ENCODE measurements around the gene ZDHHC11B.
"Not testable (repeated sequence)": the region's sequence is repeated elsewhere in the genome, so short reads cannot be mapped to it uniquely, and the experiment has no call there.

The ZDHHC11B gene

DNA sequence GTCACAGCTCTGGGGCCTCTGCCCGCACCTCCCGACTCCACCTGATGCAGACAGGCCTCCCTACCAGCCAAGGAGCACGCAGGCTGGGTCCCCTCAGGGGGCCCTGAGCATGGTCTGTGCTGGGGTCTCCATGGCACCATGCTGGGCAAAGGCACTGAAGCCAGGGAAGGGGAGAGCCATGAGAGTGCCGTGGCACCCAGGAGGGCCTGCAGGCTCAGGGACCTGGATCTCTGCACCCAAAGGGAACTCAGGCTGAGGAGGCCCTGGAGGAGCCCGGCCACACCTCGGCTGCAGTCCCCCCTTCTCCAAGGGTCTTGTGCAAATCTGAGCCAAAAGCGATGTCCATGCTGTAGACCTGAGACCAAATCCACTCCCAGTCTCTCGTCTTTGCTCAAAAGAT, 32.5 kb downstream of the ZDHHC11B start:
- not testable (repeated sequence) for DNase-seq

DNA sequence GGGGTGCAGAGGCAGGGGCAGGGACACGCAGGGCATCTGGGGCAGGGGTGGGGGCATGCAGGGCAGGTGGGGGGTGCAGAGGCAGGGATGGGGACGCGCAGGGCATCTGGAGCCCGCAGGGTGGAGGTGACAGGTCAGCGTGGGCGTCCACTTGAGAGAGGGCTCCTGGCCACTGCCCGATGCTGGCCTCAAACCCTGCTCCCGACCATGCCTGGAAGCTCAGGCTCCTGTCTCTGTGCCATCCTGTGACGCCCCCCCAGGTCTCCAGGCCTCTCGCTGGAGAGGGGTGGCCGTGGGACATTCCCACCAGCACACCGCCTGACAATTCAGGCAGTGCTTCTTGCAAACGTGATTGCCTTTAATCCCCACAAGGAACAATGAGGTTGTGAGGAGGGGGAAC, 33.0 kb downstream of the ZDHHC11B start:
- DNase-seq, result no peak

DNA sequence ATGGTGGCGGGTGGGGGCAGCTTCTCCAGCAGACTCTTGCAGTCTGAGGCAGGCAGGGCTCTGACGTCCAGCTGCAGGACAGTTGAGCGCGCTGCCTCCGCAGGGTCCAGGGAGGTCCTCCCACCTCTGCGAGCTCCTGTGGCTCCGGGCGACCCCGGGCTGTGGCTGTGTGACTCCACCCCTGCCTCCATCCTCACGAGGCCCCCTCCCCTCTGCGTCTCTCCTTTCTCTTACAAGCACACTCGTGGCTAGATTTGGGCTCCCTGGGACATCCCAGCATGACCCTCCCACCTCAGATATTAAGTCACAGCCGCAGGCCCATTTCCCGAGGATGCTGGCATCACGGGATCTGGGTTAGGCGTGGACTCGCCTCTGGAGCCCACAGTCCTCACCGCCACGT, 34.3 kb downstream of the ZDHHC11B start:
- not testable (repeated sequence) for DNase-seq

DNA sequence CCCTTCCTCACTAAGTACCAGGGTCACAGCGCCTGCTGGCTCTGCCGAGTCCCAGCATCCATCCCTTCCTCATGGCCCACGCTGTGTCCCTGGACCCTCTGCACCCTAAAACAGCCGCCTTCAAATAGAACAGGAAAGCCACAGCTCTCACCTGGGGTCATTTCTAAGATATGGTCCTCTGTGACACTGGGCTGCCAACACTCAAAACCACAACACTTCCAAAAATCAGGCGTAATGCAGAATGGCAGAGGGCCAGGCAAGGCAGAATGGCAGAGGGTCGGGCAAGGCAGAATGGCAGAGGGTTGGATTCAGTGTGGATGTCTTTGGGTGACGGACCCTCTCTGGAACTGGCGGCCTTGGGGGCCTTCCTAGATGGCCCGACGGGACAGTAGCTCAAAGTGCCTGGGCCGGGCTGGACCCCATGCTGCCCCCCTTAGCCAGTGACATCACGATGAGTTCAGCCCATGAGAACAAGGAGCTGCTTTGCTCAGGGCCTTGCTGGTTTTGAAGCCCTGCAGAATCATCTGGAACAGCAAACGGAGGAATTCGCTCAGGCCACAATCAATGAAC, 35.3 kb downstream of the ZDHHC11B start:
- no peak for DNase-seq

DNA sequence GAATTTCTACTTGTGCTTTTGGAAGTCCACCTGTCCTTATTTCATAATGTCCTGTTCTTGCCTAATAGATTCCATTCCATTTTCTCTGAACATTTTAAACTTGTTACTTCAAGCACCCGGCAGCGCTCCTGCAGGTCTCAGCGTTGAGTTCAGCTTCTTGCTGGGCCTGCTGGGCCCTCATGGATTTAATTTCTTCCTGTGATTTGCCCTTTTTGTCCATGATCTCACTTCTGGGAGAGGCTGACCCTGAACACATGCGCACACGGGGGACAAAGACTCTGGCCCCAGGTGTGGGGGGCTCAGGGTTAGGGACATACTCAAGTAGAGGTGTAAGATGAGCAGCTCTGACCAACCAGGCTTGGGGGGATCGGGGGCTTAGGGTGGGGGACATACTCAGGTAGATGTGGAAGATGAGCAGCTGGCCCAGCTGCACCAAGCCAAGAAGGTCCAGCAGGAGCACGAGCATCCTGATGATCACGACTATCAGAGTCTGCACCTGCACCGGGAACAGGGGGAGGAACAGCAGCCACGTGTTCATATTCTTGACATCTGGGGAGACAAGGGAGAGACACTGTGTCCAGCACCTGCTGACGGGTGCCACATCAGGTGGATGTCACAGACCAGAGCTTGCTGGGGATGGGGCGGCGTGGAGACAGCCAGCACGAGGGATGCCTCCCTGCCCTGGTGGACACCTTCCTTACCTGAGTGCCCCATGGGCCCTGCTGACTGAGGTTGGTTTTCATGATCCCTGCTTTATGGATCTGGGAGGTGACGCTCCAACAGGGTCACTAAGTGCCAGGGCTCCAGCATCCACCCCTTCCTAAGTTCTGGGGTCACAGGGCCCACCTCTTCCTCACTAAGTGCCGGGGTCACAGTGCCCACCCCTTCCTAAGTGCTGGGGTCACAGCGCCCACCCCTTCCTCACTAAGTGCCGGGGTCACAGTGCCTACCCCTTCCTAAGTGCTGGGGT, 36.2 kb downstream of the ZDHHC11B start:
- not testable (repeated sequence) for DNase-seq

DNA sequence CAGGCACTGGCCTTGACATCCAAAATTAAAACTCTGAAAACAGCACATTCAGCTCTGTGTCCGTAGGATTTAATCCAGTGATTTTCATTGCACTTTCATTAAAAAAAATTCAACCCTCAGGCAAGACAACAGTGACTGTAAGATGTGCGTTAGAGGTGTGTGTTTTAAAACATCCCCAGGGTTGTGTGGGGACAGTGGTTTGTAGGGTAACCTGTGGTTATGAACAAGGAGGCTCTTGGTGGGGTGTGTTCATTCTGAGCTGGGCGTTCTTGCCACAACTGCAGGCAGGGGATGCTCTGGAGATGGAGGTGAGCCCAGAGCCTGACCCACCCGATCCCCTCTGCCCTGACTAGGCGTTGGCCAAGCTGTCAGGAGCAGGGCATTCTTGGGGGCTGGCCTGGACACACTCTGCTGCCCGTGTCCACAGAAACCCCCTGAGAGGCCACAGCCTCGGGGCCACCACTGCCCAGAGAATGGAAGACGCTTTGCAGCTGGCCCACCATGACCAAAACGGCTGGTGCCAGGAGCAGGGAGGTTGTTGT, 37.2 kb downstream of the ZDHHC11B start:
- not testable (repeated sequence) for DNase-seq

DNA sequence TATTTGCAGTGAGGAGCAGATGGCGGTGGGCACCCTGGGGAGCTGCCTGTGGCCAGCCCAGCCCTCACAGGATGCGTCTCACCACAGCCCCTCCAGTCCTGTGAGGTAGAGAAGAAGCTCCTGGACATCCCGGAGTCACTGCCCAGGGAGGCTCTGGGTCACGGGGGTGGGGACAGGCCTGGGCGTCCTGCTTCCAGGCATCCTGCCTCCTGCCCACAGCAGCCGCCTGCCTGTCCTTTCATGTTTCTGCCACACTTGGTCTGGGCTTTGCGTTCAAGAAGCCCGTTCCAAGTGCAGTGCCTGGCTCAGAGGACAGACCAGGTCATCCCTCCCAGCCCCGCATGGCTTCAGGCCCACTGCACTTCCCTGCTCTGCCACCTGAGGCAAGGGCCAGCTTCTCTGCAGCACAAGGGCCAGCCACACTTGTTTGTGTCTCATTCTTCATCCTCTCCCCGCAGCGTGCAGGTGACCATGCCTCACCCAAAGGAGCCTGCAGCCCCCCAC, 38.2 kb downstream of the ZDHHC11B start:
- no peak for DNase-seq

DNA sequence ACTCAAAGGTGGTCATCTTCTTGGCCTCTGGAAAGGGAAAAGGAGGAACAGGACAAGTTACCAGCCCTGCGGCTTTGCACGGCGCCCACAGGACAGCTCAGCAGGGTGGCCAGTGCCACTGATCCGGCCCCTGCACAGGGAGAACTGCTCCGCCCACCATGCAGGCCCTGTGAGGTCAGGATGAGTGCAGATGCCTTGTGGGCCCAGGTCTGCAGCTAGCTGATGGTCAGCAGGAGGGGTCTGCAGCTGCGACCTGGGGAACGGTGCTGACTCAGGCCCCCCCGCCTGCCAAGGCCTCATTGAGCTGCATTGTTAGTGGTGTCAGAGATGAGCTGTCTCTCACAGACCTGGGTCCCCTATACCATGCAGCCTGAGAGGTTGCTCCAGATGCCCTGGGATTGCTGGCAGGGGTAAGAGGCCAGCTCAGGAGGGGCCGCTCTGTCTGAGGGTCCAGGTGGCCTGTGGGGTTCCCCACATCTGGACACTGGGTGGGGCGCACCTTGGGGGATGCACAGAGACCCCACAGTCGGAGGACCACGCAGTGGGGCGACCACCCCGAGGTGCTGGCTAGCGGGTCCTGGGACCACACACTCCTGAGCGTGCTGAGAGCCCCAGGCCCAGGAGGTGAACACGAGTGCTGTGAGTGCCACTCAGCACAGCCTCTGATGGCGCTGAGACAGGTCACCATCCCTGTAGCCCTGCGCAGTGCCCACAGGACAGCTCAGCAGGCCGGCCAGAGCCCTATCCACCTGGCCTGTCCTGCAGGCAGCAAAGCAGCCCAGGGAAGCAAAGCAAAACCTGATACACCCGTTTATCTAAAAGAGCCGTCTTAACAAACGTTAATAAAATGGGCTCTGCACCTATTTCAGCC, 39.0 kb downstream of the ZDHHC11B start:
- not testable (repeated sequence) for DNase-seq

DNA sequence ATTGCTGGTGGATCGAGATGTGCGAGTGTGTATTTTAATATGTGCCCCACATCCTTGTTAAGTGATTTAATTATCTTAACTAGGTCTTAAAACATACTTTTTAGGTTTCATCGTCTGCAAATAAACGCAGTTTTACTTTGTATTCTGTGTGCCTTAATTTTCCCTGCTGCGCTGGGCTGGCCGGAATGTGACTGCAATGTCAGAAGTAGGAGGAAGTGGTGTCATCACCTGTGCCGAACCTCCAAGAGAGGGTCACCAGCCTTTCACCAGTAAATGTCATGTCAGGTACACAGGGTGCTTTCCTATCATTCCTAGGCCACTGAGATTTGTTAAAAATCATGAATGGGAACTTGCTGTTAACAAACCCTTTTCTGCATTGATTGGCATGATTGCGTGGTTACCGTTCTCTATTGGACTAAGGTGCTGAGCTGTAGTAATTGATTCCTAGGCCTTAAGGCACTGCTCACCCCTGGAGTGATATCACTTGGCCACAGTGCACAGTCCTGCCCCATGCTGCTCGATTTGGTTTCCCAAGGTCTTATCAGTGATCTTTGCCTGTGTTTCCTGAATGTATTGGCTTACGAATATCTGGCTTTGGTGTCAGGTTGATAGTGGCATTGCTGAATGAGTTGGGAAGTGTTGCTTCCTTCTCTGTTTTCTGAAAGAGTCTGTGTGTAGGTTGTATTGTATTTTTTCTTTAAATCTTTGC, 40.7 kb downstream of the ZDHHC11B start:
- DNase-seq, result not testable (repeated sequence)

DNA sequence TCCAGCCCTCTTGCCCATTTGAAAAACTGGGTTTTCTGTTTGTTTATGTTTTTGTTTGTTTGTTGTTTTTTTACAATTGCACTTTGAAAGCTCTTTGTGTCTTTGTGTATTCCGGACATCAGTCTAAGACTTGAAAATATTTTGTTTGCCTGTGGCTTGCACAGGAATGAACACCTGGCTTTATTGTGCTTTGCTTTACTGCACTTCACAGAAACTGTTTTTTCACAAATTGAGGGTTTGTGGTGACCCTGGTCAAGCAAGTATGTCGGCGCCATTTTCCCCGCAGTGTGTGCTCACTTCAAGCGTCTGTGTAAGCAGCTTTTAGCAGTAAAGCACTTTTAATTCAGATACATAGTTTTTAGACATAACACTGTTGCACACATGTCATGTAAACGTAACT, 42.3 kb downstream of the ZDHHC11B start:
- DNase-seq, result not testable (repeated sequence)

DNA sequence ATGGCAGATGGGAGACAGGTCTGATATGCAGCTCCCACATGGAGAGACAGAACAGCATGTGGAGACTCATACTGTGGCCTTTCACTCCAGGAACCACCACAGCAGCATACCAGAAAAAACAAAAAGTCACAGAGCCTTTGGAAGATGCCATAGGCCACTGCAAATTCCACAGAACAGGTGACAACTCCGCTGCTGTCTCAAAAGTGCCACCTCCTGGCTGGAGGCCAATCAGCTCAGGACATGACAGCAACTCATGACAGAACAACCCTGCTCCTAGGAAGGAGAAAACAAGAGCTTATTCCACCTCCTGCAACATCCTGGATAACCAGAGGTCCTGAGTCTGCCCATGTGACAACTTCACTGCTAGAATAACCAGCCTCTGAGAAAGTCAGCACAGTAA, 50.4 kb downstream of the ZDHHC11B start:
- DNase-seq, result not testable (repeated sequence)

DNA sequence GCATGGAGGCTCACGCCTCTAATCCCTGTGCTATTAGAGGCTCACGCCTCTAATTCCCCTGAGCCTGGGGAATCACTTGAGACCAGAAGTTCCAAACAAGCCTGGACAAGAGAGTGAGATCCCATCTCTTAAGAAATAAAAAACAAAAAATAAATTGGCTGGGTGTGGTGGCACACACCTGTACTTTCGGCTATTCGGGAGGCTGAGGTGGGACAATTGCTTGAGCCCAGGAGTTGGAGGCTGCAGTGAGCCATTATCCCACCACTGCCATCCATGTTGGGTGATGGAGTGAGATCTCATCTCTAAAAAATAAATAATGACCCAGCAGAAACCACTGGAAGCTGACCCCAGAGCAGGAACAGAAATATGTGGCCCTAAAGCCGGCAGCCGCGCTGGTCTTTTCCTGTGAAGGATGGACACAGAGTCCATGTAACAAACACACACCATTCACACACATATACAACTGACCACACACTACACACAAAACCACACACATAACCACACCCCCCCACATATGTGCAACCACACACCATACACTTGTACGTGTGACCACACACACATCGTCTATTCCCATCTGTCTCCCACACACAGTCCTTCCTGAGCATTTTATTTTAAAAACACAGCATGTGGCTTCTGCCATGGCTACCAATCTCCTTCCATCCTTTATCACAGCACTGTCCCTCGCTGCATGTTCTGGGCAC, 51.6 kb downstream of the ZDHHC11B start:
- DNase-seq, result not testable (repeated sequence)

DNA sequence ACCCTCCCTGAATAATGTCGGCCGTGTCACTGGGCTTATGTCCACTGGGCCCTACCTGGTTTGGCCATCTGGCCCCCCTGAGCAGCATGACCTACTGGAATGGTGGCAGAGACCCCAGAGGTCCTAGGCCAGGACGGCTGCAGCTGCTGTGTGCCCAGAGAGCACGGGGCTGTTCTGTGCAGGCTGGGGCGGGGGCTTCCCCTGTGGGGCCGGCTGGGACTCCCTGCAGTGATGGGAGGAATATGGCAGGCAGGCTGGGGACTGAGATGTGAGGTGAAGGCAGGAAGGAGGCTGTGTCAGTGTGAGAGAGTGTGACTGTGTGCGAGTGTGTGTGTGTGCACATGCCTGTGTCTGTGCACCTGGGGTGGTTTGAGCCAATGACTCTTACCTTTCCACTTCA, 55.3 kb downstream of the ZDHHC11B start:
- DNase-seq, result not testable (repeated sequence)

DNA sequence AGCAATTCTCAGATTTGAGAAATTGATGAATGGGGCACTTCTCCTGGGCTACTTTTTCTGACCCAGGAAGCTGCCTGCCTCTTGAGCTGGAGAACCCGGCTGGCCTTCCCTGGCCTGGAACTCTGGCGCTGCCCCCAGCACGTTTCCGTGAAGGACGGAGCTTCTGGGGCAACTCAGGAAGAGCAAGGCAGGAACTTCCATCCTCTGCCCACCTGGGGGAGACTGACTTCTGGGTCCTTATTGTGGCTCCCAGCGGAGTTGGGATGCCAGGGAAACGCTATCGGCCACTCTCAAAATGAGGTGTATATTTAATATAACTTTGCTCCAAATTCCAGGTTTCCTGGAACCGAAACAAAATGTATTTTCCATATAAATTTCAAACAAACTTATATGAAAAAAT, 57.4 kb downstream of the ZDHHC11B start:
- DNase-seq, result not testable (repeated sequence)

DNA sequence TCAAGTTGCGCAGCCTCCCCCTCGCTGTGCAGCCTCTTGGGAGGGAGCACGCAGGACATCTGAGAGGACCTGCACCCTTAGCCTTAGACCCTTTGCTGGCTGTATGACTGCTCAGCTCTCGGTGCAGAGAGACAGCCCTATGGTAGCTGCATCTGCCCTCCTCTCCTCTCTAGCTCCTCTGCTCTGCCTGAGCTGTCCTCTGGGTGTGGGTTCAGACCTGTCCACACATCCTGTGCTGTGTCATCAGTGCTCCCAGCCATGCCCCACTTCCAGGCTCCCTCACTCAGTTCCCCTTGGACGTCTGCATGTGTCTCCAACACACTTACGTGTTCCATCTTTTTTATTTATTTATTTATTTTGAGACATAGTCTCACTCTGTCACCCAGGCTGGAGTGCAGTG, 60.7 kb downstream of the ZDHHC11B start:
- not testable (repeated sequence) for DNase-seq

DNA sequence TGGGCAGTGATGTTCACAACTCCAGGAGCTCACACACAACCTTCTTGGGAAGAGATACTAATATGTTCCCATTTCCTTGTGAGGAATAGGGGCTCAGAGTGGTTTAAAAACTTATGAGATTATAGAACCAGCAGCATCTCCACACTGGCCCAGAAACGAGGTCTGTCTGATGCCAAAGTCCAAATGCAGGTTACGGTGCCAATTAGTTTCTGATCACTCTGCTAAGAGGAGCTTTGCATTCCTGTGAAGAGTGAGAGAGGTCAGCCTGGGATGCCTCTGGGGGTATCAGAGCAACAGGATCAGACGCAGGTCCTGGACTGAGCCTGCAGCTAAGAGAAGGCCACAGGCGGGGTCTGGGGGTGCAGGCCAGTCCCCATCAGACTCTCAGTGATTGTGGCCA, 61.2 kb downstream of the ZDHHC11B start:
- DNase-seq, result not testable (repeated sequence)

DNA sequence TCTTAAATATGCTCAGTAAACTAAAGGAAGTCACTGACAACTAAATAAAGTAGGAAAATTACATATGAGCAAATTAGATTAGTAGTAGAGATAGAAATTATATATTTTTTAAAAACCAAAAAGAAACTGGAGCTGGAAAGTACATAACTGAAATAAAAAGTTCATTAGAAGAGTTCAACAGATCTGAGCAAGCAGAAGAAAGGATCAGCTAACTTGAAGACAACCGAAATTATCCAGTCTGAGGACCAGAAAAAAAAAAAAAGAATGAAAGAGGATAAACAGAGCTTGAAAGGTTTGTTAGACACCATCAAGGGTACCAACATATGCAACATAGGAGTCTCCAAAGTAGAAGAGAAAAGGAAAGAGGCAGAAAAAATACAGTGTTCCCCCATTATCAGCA, 65.2 kb downstream of the ZDHHC11B start:
- DNase-seq, result not testable (repeated sequence)

DNA sequence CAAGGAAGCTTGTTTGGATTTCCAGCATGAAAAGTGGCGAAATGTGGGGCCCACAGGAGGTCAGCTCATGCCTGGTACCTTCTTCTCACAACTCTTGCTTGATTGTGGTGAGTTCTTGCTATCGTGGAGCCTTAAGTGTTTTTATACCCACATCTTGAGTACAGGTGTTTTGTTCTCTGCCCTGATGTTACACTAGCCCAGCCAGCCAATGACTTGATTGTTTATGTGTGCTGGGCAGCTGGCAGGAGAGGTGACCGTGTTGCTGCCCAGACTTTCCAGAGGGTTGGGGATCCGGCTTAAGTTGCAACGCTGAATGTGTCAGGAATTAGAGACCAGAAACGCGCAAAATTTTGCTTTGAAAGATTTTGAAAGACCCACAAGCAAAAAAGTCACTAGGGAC, 67.4 kb downstream of the ZDHHC11B start:
- DNase-seq, result no peak

DNA sequence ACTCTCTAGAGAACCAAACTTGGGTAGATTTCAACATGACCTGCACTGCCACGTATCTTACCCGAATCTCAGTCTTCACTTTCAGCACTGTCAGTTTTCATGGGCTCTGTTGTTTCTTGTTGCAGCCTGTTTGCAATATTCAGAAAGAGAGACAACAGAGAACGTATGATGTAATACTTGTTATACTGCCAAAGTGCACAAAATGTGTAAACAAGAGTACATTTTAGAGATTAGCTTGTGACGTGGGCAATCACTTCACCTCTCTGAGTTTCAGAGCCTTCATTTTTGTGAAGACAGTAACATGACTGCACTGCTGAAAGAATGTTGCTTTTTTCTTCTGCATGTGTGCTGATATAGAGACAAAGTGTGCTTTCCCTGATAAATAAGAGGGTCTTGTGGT, 67.8 kb downstream of the ZDHHC11B start:
- not testable (repeated sequence) for DNase-seq

DNA sequence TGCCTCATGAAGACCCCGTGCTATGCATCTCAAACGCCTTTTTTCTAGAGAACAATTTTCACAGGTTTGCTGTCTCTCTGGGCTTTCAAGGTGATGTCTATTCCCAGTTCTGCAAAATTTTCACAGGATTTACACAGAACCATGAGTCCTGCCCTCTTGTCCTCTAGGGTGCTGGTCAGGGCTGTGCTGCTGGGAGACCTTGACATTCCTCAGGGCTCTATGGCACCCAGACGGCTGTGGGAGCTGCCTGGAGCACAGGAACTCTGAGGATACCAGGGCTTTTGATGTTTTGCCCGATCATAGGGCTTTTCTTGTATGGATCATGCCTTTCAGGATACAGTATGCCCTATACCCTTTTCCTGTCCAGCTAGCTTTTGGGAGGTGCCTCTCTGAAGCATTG, 68.9 kb downstream of the ZDHHC11B start:
- not testable (repeated sequence) for DNase-seq
